ENCODE results near the gene PLPP4.

Gene PLPP4

GRCh38 chr10:120606051-120606764, 149.2 kb downstream of the PLPP4 start:
- H3K36me3 ChIP-seq (ENCODE audit: control insufficient read depth, insufficient read depth, low read length): no peaks in the 10 kb centered on the region
- no peaks in the 10 kb centered on the region for H3K27me3 ChIP-seq (ENCODE audit: control insufficient read depth, insufficient read depth, low read length)
- H3K9me3 ChIP-seq (ENCODE audit: control insufficient read depth, insufficient read depth, low read length): no peaks in the 10 kb centered on the region
- H3K9ac ChIP-seq (ENCODE audit: low read depth, low read length): no peak overlapping the region
- H3K4me3 ChIP-seq (ENCODE audit: low read depth, low read length): no peak overlapping the region
- peaks cover 4% of the 10 kb centered on the region for H3K4me1 ChIP-seq (ENCODE audit: control insufficient read depth, insufficient read depth, low read length)

GRCh38 chr10:120607016-120607709, 150.1 kb downstream of the PLPP4 start:
- H3K9ac ChIP-seq (ENCODE audit: low read depth, low read length): no peak overlapping the region

GRCh38 chr10:120607710-120608703, 151.0 kb downstream of the PLPP4 start:
- no peak overlapping the region for H3K9ac ChIP-seq (ENCODE audit: low read depth, low read length)

More at GRCh38 chr10:120607016-120607709, 150.1 kb downstream of the PLPP4 start:
- Histone ChIP-seq H3K27me3 (ENCODE audit: control insufficient read depth, insufficient read depth, low read length) (no peaks in the 10 kb centered on the region), H3K4me3 (ENCODE audit: low read depth, low read length) (no peak overlapping the region), H3K36me3 (ENCODE audit: control insufficient read depth, insufficient read depth, low read length) (no peaks in the 10 kb centered on the region), H3K4me1 (ENCODE audit: control insufficient read depth, insufficient read depth, low read length) (peaks cover 4% of the 10 kb centered on the region), H3K9me3 (ENCODE audit: control insufficient read depth, insufficient read depth, low read length) (no peaks in the 10 kb centered on the region)

GRCh38 chr10:120609006-120609405, 152.0 kb downstream of the PLPP4 start:
- no peak overlapping the region for H3K4me3 ChIP-seq (ENCODE audit: low read depth, low read length)
- no peaks in the 10 kb centered on the region for H3K36me3 ChIP-seq (ENCODE audit: control insufficient read depth, insufficient read depth, low read length)
- peaks cover 4% of the 10 kb centered on the region for H3K4me1 ChIP-seq (ENCODE audit: control insufficient read depth, insufficient read depth, low read length)
- no peak overlapping the region for H3K9ac ChIP-seq (ENCODE audit: low read depth, low read length)
- H3K9me3 ChIP-seq (ENCODE audit: control insufficient read depth, insufficient read depth, low read length): no peaks in the 10 kb centered on the region
- H3K27me3 ChIP-seq (ENCODE audit: control insufficient read depth, insufficient read depth, low read length): no peaks in the 10 kb centered on the region

More at GRCh38 chr10:120607710-120608703, 151.0 kb downstream of the PLPP4 start:
- Histone ChIP-seq H3K9me3 (ENCODE audit: control insufficient read depth, insufficient read depth, low read length) (no peaks in the 10 kb centered on the region), H3K36me3 (ENCODE audit: control insufficient read depth, insufficient read depth, low read length) (no peaks in the 10 kb centered on the region), H3K4me1 (ENCODE audit: control insufficient read depth, insufficient read depth, low read length) (peaks cover 4% of the 10 kb centered on the region), H3K27me3 (ENCODE audit: control insufficient read depth, insufficient read depth, low read length) (no peaks in the 10 kb centered on the region), H3K4me3 (ENCODE audit: low read depth, low read length) (no peak overlapping the region)

GRCh38 chr10:120610791-120611190, 153.8 kb downstream of the PLPP4 start:
- no peaks in the 10 kb centered on the region for H3K36me3 ChIP-seq (ENCODE audit: control insufficient read depth, insufficient read depth, low read length)
- no peaks in the 10 kb centered on the region for H3K27me3 ChIP-seq (ENCODE audit: control insufficient read depth, insufficient read depth, low read length)
- no peaks in the 10 kb centered on the region for H3K4me1 ChIP-seq (ENCODE audit: control insufficient read depth, insufficient read depth, low read length)
- no peaks in the 10 kb centered on the region for H3K9me3 ChIP-seq (ENCODE audit: control insufficient read depth, insufficient read depth, low read length)
- no peak overlapping the region for H3K9ac ChIP-seq (ENCODE audit: low read depth, low read length)
- no peak overlapping the region for H3K4me3 ChIP-seq (ENCODE audit: low read depth, low read length)

- Histone ChIP-seq H3K27me3 (ENCODE audit: control insufficient read depth, insufficient read depth, low read length) (no peaks in the 10 kb centered on the region), H3K4me3 (ENCODE audit: low read depth, low read length) (no peak overlapping the region), H3K9me3 (ENCODE audit: control insufficient read depth, insufficient read depth, low read length) (no peaks in the 10 kb centered on the region), H3K4me1 (ENCODE audit: control insufficient read depth, insufficient read depth, low read length) (no peaks in the 10 kb centered on the region), H3K36me3 (ENCODE audit: control insufficient read depth, insufficient read depth, low read length) (no peaks in the 10 kb centered on the region), H3K9ac (ENCODE audit: low read depth, low read length) (no peak overlapping the region)
These were observed 155.7 kb downstream of the PLPP4 start for GRCh38 chr10:120612756-120613155.

- H3K4me3 ChIP-seq (ENCODE audit: low read depth, low read length): no peak overlapping the region
- no peaks in the 10 kb centered on the region for H3K36me3 ChIP-seq (ENCODE audit: control insufficient read depth, insufficient read depth, low read length)
- no peak overlapping the region for H3K9ac ChIP-seq (ENCODE audit: low read depth, low read length)
- no peaks in the 10 kb centered on the region for H3K4me1 ChIP-seq (ENCODE audit: control insufficient read depth, insufficient read depth, low read length)
- no peaks in the 10 kb centered on the region for H3K27me3 ChIP-seq (ENCODE audit: control insufficient read depth, insufficient read depth, low read length)
- no peaks in the 10 kb centered on the region for H3K9me3 ChIP-seq (ENCODE audit: control insufficient read depth, insufficient read depth, low read length)
These were observed 156.2 kb downstream of the PLPP4 start for GRCh38 chr10:120613180-120613579.

GRCh38 chr10:120614680-120615079, 157.7 kb downstream of the PLPP4 start:
- Histone ChIP-seq H3K36me3 (ENCODE audit: control insufficient read depth, insufficient read depth, low read length) (no peaks in the 10 kb centered on the region), H3K9me3 (ENCODE audit: control insufficient read depth, insufficient read depth, low read length) (no peaks in the 10 kb centered on the region), H3K4me3 (ENCODE audit: low read depth, low read length) (no peak overlapping the region), H3K4me1 (ENCODE audit: control insufficient read depth, insufficient read depth, low read length) (no peaks in the 10 kb centered on the region), H3K27me3 (ENCODE audit: control insufficient read depth, insufficient read depth, low read length) (no peaks in the 10 kb centered on the region), H3K9ac (ENCODE audit: low read depth, low read length) (no peak overlapping the region)

GRCh38 chr10:120616311-120616911, 159.4 kb downstream of the PLPP4 start:
- Histone ChIP-seq H3K36me3 (ENCODE audit: control insufficient read depth, insufficient read depth, low read length) (no peaks in the 10 kb centered on the region), H3K9me3 (ENCODE audit: control insufficient read depth, insufficient read depth, low read length) (no peaks in the 10 kb centered on the region), H3K9ac (ENCODE audit: low read depth, low read length) (no peak overlapping the region), H3K4me3 (ENCODE audit: low read depth, low read length) (no peak overlapping the region), H3K4me1 (ENCODE audit: control insufficient read depth, insufficient read depth, low read length) (no peaks in the 10 kb centered on the region), H3K27me3 (ENCODE audit: control insufficient read depth, insufficient read depth, low read length) (no peaks in the 10 kb centered on the region)

- Histone ChIP-seq H3K9me3 (ENCODE audit: control insufficient read depth, insufficient read depth, low read length) (no peaks in the 10 kb centered on the region), H3K4me1 (ENCODE audit: control insufficient read depth, insufficient read depth, low read length) (no peaks in the 10 kb centered on the region), H3K9ac (ENCODE audit: low read depth, low read length) (no peak overlapping the region), H3K27me3 (ENCODE audit: control insufficient read depth, insufficient read depth, low read length) (no peaks in the 10 kb centered on the region), H3K4me3 (ENCODE audit: low read depth, low read length) (no peak overlapping the region), H3K36me3 (ENCODE audit: control insufficient read depth, insufficient read depth, low read length) (no peaks in the 10 kb centered on the region)
These were observed 171.2 kb downstream of the PLPP4 start for GRCh38 chr10:120628197-120628596.

- Histone ChIP-seq H3K9me3 (ENCODE audit: control insufficient read depth, insufficient read depth, low read length) (no peaks in the 10 kb centered on the region), H3K27me3 (ENCODE audit: control insufficient read depth, insufficient read depth, low read length) (no peaks in the 10 kb centered on the region), H3K4me3 (ENCODE audit: low read depth, low read length) (no peak overlapping the region), H3K4me1 (ENCODE audit: control insufficient read depth, insufficient read depth, low read length) (no peaks in the 10 kb centered on the region), H3K36me3 (ENCODE audit: control insufficient read depth, insufficient read depth, low read length) (no peaks in the 10 kb centered on the region), H3K9ac (ENCODE audit: low read depth, low read length) (no peak overlapping the region)
These were observed 173.2 kb downstream of the PLPP4 start for GRCh38 chr10:120630266-120630665.
